ENCODE results near the gene SH3BP4. TPM values are rescaled to one million over a fixed set of nuclear protein-coding genes. Genes with fewer than 3 reads are reported as not detected.
A peak's percentile ranks its signal among the peaks of the same experiment; 100 is the strongest.

The SH3BP4 gene
- total RNA-seq, 1 experiment from 2014 or later = 93.8 TPM

DNA sequence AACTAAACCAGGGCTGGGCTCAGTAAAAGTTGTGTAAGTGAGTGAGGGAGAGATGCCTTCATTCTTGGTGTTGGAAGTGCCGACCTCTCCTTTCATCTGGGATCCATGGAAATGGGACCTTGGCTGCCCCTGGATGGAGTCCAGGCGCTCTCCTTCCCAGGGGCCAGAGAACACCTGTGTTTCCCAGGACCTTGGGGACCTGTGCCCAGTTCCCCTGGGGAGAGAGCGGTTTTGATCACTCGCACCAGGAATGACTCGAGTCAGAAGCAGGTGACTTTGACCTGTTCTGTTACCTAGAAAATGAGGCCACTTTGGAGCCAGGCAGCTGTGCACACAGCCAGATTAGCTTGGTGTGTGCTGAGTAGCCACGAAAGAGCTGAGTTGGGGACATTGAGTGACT lies 97.3 kb downstream of the SH3BP4 start:
- peaks cover 5 to 8% of the 10 kb centered on the region in 2 experiments for H3K4me1 Mint-ChIP-seq

More for the DNA sequence above, 97.3 kb downstream of the SH3BP4 start:
- Histone ChIP-seq H2BK15ac (ENCODE audit: low read depth, low read length) (no peak overlapping the region), H3K9me3 (ENCODE audit: control insufficient read depth, low read depth, low read length) (no peaks in the 10 kb centered on the region), H3K79me1 (ENCODE audit: insufficient read depth, low read depth, low read length, poor library complexity, severe bottlenecking) (no peaks in the 10 kb centered on the region), H3K14ac (ENCODE audit: insufficient read depth, low read length) (no peak overlapping the region; the same call in 1 of the 2 replicates), H3K23ac (ENCODE audit: insufficient read length, low read depth, low read length) (no peak overlapping the region), H4K91ac (ENCODE audit: insufficient read length, low read depth, low read length) (no peak overlapping the region), H2AFZ (ENCODE audit: low read length) (no peak overlapping the region), H3K23me2 (ENCODE audit: insufficient read length, low read depth, low read length, poor library complexity, severe bottlenecking) (no peaks in the 10 kb centered on the region), H2BK20ac (ENCODE audit: low read depth, low read length, poor library complexity, severe bottlenecking) (no peak overlapping the region), H2BK120ac (ENCODE audit: low read depth, low read length, poor library complexity, severe bottlenecking) (no peak overlapping the region), H3K9ac (ENCODE audit: extremely low read depth, insufficient read length, low read length) (no peak overlapping the region), H2AK5ac (ENCODE audit: insufficient read length, low read length) (no peak overlapping the region), H2BK12ac (ENCODE audit: insufficient read length, low read depth, low read length) (no peak overlapping the region), H4K8ac (replicated peaks; ENCODE audit: insufficient read length, low read depth, low read length) (no peak overlapping the region), H3K27ac (ENCODE audit: insufficient read length, low read depth, low read length) (no peak overlapping the region), H3K4ac (ENCODE audit: low read depth, low read length) (no peak overlapping the region), H3K79me2 (ENCODE audit: insufficient read depth, low read length) (no peaks in the 10 kb centered on the region; the same call in 1 of the 2 replicates), H3K27me3 (ENCODE audit: insufficient read depth, low read length) (no peaks in the 10 kb centered on the region), H3T11ph (ENCODE audit: low read length) (no peak overlapping the region), H4K20me1 (ENCODE audit: control insufficient read depth, insufficient read depth, insufficient read length) (no peaks in the 10 kb centered on the region), H3K4me1 (ENCODE audit: insufficient read depth, low read length) (no peaks in the 10 kb centered on the region), H3K4me2 (ENCODE audit: insufficient read depth, insufficient read length, low read length) (no peak overlapping the region), H2BK5ac (ENCODE audit: insufficient read length, low read length) (no peak overlapping the region), H3K56ac (ENCODE audit: insufficient read length, low read depth, low read length) (no peak overlapping the region), H3K18ac (ENCODE audit: insufficient read length, low read depth, low read length) (no peak overlapping the region), H4K5ac (ENCODE audit: insufficient read length, low read depth, low read length) (no peak overlapping the region)
- Mint-ChIP-seq H3K27ac (peak overlapping the region; percentile 15 to 77 (median 34); a peak in 2 of 7 replicates), H3K27me3 (ENCODE audit: low read depth) (no peaks in the 10 kb centered on the region), H3K4me3 (no peak overlapping the region), H3K9me3 (no peaks in the 10 kb centered on the region), H3K36me3 (ENCODE audit: insufficient read depth in 1 of 3, low read depth in 3 of 3) (peaks cover 27 to 78% (median 78%) of the 10 kb centered on the region in 3 experiments)
- TF ChIP-seq, protein P1, sequence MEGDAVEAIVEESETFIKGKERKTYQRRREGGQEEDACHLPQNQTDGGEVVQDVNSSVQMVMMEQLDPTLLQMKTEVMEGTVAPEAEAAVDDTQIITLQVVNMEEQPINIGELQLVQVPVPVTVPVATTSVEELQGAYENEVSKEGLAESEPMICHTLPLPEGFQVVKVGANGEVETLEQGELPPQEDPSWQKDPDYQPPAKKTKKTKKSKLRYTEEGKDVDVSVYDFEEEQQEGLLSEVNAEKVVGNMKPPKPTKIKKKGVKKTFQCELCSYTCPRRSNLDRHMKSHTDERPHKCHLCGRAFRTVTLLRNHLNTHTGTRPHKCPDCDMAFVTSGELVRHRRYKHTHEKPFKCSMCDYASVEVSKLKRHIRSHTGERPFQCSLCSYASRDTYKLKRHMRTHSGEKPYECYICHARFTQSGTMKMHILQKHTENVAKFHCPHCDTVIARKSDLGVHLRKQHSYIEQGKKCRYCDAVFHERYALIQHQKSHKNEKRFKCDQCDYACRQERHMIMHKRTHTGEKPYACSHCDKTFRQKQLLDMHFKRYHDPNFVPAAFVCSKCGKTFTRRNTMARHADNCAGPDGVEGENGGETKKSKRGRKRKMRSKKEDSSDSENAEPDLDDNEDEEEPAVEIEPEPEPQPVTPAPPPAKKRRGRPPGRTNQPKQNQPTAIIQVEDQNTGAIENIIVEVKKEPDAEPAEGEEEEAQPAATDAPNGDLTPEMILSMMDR (conservative IDR thresholded peaks at IDR 0.05) = no peak
- DNase-seq = no peak
- no CpG with 5 or more reads among the region's 6 CpGs for WGBS (ENCODE audit: extremely low coverage, insufficient read length, low lambda C conversion rate)
